GM21825 (cell line): ENCODE measurements around the gene RNASEH2C.
"Not testable (repeated sequence)": the region's sequence is repeated elsewhere in the genome, so short reads cannot be mapped to it uniquely, and the experiment has no call there.

Experiments
- ATAC-seq: cut with Tn5 transposase; IDR thresholded peaks from one replicate; pipeline ENCODE4 v1.9.1; 2021; ENCODE audit warnings: mild to moderate bottlenecking, moderate library complexity; ENCODE audit not compliant: unreplicated experiment

RNASEH2C gene

GRCh38 chr11:65691847-65692246 lies 28.8 kb downstream of the RNASEH2C start:
- not testable (repeated sequence) for ATAC-seq

DNA sequence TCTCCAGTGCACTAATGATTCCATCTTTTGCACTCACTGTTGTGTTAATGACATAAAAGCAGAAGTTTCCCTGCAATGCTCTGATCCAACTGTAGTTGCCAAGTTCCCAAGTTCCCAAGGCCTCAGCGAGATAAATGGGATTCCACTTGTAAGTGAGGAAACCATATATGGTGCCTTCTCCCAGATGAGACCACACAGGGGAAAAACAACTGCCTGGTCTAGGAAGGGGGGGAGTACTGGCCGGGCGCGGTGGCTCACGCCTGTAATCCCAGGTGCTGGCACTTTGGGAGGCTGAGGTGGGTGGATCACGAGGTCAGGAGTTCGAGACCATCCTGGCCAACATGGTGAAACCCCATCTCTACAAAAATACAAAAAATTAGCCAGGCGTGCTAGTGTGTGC lies 34.6 kb downstream of the RNASEH2C start:
- no peak for ATAC-seq

DNA sequence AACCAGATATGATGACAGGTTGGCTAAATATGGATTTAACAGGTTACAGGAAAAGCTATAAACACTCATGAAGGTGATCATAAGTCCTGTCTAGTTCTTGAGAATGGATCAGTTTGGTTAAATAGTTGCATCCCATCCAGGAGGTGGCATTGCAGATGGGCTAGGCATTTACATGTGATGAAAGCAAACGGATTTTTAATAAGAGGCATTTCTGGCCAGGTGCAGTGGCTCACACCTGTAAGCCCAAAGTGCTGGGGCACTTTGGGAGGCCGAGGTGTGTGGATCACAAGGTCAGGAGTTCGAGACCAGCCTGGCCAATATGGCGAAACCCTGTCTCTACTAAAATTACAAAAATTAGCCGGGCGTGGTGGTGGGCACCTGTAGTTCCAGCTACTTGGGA lies 37.1 kb downstream of the RNASEH2C start:
- ATAC-seq: not testable (repeated sequence)

DNA sequence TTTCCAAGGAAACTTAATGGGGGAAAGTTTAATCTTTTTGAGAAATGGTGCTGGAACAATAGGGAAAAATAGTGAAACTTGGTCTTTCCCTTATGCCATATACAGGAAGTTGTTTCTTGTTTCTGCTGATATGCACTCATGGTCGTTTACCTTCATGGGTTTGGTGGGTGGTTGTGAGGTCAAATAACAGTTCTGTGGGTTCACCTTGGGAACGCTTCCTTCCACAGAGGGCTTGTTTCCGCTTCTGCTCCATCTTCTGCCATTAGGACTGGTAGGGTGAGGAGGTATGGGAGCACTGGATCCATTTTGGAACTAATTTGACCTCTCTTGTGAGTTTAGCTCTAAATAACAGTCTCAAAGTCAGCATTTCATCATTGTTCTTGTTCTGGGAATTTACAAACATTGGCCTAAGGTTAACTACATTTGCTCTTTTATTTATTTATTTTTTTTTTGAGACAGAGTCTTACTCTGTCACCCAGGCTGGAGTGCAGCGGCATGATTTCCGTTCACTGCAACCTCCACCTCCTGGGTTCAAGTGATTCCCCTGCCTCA lies 40.3 kb downstream of the RNASEH2C start:
- no peak for ATAC-seq

- no peak for ATAC-seq
These were observed 47.6 kb downstream of the RNASEH2C start for GRCh38 chr11:65672982-65673381.

DNA sequence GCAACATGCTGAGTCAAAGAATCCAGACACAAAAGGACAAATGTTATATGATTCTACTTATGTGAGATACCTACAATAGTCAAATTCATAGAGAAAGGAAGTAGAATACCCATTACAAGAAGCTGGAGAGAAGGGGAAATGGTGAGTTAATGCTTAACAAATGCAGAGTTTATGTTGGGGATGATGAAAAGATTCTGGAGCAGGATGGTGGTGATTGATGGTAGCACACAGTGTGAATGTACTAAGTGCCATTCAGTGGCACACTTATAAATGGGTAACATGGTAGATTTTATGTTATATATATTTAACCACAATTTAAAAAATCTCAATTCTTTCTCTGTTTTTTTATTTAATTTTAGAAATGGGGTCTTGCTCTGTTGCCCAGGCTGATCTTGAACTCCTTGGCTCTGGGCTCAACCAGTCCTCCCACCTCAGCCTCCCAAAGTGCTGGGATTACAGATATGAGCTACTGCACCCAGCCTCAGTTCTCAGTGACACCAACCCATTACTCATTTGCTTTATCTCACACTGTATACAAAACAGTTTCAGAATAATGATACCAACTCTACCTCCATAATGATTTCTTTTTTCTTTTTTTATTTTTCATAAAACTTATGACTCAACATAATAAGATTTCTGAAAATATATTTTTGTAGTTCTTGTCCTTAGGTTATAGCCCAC lies 48.3 kb downstream of the RNASEH2C start:
- no peak for ATAC-seq
